AG04450 (cell line): ENCODE data around the gene DHRS3. TPM values are rescaled to one million over a fixed set of nuclear protein-coding genes. Genes with fewer than 3 reads are reported as not detected.

Source experiments
- CTCF ChIA-PET: fragments of 300-600, 350-600 bp; formaldehyde crosslinking; extraction: SDS; loops from one replicate; lab custom pipeline; 2022; ENCODE audit warnings: antibody characterized with exemption, inconsistent platforms; lab: Charles Lee
- POLR2A ChIA-PET: fragments of 350-600 bp; formaldehyde crosslinking; extraction: SDS; loops from one replicate; lab custom pipeline; 2021; ENCODE audit warnings: antibody characterized with exemption, inconsistent platforms; lab: Yijun Ruan, JAX
- DNase-seq: peaks from one replicate; pipeline ENCODE4 v3.0.0-alpha.2; 2011; ENCODE audit warnings: low read depth, low spot score
- H3K27ac ChIP-seq: one replicate; pipeline ENCODE4 v1.5.1; 2012; ENCODE audit warnings: low read depth, low read length, control low read depth
- H3K27me3 ChIP-seq: one replicate; pipeline ENCODE4 v1.6.0; 2012; ENCODE audit warnings: low read length; ENCODE audit not compliant: control insufficient read depth, insufficient read depth
- H3K4me3 ChIP-seq: 2 replicates; pipeline ENCODE4 v1.5.1; 2011; ENCODE audit warnings: mild to moderate bottlenecking, low read depth, low read length, control low read depth
- H3K9me3 ChIP-seq: 2 replicates; pipeline ENCODE4 v1.5.1; 2012; ENCODE audit warnings: low read length; ENCODE audit not compliant: control insufficient read depth, insufficient read depth
- CTCF ChIP-seq: IDR thresholded peaks from 2 replicates; pipeline ENCODE4 v1.5.1; 2011; ENCODE audit warnings: low read depth, low read length, control low read depth, inconsistent platforms
- polyA plus RNA-seq: library from polyadenylated mRNA; depleted of rRNA; stranded (reverse); fragments of >200 nt; gene quantifications from 2 replicates; pipeline ENCODE4 v1.2.3, GENCODE V29; 2011

Gene DHRS3
- polyA plus RNA-seq, 1 experiment = 42.3 TPM

GRCh38 chr1:12591267-12591938 is 26.6 kb downstream of the DHRS3 start:
- ChIA-PET CTCF (no interaction called here), POLR2A (no interaction called here)
- Histone ChIP-seq H3K9me3 (no peaks in the 10 kb centered on the region; the same call in 1 of the 2 replicates), H3K27ac (no peak overlapping the region), H3K27me3 (no peaks in the 10 kb centered on the region), H3K4me3 (no peak overlapping the region)
- DNase-seq = no peak
- no peak for TF ChIP-seq CTCF

GRCh38 chr1:12588695-12589094 is 29.3 kb downstream of the DHRS3 start:
- no peak overlapping the region for H3K27ac ChIP-seq
- H3K4me3 ChIP-seq = no peak overlapping the region
- H3K9me3 ChIP-seq = no peaks in the 10 kb centered on the region; the same call in 1 of the 2 replicates
- POLR2A ChIA-PET = no interaction called here
- DNase-seq = no peak
- no peaks in the 10 kb centered on the region for H3K27me3 ChIP-seq
- CTCF ChIA-PET = no interaction called here
- TF ChIP-seq CTCF = no peak

- Histone ChIP-seq H3K9me3 (no peaks in the 10 kb centered on the region; the same call in 1 of the 2 replicates), H3K27me3 (no peaks in the 10 kb centered on the region), H3K4me3 (no peak overlapping the region), H3K27ac (no peak overlapping the region)
- POLR2A ChIA-PET = no interaction called here
- no peak for TF ChIP-seq CTCF
- CTCF ChIA-PET = no interaction called here
- DNase-seq = no peak
Measured at GRCh38 chr1:12587981-12588640, 29.9 kb downstream of the DHRS3 start.

GRCh38 chr1:12585951-12586942 is 31.8 kb downstream of the DHRS3 start:
- Histone ChIP-seq H3K9me3 (no peaks in the 10 kb centered on the region; the same call in 1 of the 2 replicates), H3K4me3 (no peak overlapping the region), H3K27ac (peak overlapping the region; percentile 31), H3K27me3 (no peaks in the 10 kb centered on the region)
- no peak for DNase-seq
- POLR2A ChIA-PET = no interaction called here
- CTCF ChIA-PET = no interaction called here
- TF ChIP-seq CTCF = no peak
